GM06990 (cell line): ENCODE results near the gene CSRP1.

ENCODE experiments used
- DNase-seq: peaks from one replicate; pipeline ENCODE4 v3.0.0-alpha.2; 2011; ENCODE audit not compliant: insufficient read length; ENCODE audit errors: extremely low read depth
- H3K27me3 ChIP-seq: replicated peaks from 2 replicates; pipeline ENCODE4 v1.6.0; 2011; ENCODE audit warnings: low read length; ENCODE audit not compliant: control insufficient read depth, insufficient read depth
- H3K36me3 ChIP-seq: 2 replicates; pipeline ENCODE4 v1.5.1; 2011; ENCODE audit warnings: low read length; ENCODE audit not compliant: control insufficient read depth, insufficient read depth
- H3K4me3 ChIP-seq: replicated peaks from 2 replicates; pipeline ENCODE4 v1.5.1; 2011; ENCODE audit warnings: low read depth, mild to moderate bottlenecking, control low read depth, low read length
- TF ChIP-seq, protein P1 (sequence below): IDR thresholded peaks from 2 replicates; pipeline ENCODE4 v1.5.1; 2011; ENCODE audit warnings: low read length, control low read depth, mild to moderate bottlenecking, inconsistent platforms; ENCODE audit not compliant: insufficient read depth, poor library complexity, severe bottlenecking

CSRP1 gene

DNA sequence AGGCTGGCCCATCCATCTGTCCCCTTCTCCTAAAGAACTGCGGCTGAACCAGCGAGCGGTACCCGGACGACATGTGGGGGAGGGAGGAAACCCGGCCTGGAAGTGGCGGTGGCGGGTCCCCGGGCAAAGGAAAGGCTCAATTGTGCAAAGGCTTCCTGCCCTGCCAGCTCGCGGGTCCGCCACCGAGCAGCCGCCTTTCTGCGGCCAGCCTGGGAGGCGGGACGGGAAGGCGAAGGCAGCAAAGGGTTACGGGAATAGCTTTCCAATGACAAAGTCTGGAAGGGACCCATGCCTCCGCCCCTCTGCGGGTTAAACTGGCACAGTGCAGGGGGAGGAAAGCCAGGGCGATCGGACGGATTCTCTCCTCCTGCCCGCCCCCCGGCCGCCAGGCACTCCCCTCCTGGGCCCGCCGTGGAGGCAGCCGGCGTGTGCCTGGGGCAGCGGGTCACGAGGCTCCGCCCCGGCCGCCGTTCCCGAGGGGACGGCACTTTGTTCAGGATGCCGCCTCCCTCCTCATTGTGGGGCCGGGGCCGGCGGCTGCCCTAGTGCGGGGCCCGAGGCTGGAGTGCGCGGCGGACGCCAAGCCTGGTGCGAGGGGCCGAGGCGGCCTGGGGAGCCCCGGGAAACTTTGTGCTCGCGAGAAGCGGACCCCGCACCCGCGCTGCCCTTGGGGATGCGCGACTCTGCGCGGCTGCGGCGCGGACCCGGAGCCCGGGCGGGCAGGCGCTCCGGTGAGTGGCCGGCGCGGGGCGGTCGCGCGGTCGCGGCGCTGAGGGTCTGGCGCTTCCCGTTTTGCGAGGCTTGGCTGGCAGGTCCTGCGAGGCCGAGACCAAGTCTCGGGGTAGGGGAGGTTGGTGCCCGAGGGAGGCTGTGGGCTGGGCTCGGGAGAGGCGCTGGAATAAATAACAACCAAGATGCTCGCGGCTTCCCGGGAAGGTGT is 32.0 kb upstream of the CSRP1 start, which contains the start of gene NAV1:
Gene NAV1 (plus strand): TSS at position 516 of the 940 bp plus-strand sequence. CDS start 83,758 bp downstream, outside the sequence.
- DNase-seq = no peak
- TF ChIP-seq, protein P1, sequence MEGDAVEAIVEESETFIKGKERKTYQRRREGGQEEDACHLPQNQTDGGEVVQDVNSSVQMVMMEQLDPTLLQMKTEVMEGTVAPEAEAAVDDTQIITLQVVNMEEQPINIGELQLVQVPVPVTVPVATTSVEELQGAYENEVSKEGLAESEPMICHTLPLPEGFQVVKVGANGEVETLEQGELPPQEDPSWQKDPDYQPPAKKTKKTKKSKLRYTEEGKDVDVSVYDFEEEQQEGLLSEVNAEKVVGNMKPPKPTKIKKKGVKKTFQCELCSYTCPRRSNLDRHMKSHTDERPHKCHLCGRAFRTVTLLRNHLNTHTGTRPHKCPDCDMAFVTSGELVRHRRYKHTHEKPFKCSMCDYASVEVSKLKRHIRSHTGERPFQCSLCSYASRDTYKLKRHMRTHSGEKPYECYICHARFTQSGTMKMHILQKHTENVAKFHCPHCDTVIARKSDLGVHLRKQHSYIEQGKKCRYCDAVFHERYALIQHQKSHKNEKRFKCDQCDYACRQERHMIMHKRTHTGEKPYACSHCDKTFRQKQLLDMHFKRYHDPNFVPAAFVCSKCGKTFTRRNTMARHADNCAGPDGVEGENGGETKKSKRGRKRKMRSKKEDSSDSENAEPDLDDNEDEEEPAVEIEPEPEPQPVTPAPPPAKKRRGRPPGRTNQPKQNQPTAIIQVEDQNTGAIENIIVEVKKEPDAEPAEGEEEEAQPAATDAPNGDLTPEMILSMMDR = no peak
- H3K4me3 ChIP-seq = peak within 1 kb of the TSS; percentile 50
- peaks cover 5% of the 10 kb centered on the region for H3K27me3 ChIP-seq
- no peaks in the 10 kb centered on the region for H3K36me3 ChIP-seq

DNA sequence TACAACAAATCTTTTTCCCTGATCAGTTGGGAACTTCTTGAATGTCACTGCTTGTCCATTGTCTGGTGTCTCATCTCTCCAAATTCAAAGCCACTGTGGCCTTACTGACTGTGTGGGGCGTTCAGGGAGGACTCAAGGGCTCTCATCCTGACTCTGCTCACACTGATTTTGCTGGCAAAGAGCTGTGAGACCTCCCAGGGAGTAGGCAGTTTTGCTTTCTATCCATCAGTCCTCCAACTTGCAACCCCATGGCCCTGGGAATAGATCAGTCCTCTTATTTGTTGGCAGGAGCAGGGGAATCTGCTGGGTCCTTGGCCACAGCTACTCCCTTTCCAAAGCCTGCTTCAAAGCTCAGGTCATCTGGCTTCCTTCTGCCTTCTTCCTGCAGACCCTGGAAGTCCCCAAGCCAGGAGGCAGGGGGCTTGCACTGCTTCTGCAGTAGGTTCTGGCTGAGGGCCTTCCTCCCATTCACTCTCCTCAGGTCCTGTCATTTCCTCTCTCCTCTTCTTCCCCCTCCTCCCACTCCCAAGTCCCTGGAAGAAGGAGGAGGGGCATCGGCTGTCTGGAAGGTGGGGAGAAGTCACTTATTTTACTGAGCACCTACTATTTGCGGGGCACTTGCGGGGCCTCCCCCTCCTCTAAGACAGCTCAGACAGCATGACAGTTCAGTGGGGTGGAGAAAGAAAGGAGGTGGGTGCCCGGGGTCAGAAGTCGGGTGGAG is 31.1 kb upstream of the CSRP1 start:
- no peak for DNase-seq
- Histone ChIP-seq H3K36me3 (no peaks in the 10 kb centered on the region), H3K4me3 (peak overlapping the region; percentile 50; the same call in 1 of the 2 replicates), H3K27me3 (peaks cover 5% of the 10 kb centered on the region)
- TF ChIP-seq, protein P1 = no peak

DNA sequence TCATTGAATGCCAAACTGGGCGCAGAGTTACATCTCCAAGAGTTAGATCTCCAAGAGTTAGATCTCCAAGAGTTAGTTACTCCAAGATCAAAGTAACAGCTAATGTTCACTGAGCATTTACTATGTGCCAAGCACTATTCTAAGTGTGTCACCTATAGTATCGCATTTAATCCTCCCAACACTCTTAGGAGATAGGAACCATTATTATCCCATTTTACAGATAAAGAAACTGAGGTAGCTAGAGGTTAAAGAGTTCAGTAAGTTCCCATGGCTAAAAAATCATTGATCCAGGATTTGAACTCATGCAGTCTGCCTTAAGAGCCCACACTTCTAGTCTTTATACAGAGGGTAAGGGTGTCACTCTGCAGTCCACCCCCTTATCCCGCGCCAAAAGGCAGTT is 30.5 kb upstream of the CSRP1 start:
- H3K4me3 ChIP-seq = no peak overlapping the region
- H3K27me3 ChIP-seq = peaks cover 5% of the 10 kb centered on the region
- DNase-seq = no peak
- H3K36me3 ChIP-seq = no peaks in the 10 kb centered on the region
- TF ChIP-seq, protein P1 = no peak

DNA sequence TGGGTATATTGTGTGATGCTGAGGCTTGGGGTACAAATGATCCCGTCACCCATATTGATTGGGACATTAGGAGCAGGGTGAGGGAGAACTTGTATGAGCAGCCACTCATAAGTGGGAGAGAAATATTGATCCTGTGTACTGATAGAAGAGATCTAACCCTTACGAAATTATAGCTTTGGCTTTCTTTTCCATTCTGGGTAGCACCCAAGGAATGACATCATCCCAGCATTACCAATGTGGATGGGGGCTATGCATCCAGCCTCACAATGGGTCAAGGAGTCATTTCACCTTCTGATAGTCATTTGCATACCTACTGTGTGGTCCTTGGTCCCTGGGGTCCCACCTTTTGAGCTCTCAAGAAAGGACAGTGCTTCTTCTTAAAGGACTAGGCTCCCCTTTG is 30.1 kb upstream of the CSRP1 start:
- peaks cover 5% of the 10 kb centered on the region for H3K27me3 ChIP-seq
- no peaks in the 10 kb centered on the region for H3K36me3 ChIP-seq
- no peak for DNase-seq

DNA sequence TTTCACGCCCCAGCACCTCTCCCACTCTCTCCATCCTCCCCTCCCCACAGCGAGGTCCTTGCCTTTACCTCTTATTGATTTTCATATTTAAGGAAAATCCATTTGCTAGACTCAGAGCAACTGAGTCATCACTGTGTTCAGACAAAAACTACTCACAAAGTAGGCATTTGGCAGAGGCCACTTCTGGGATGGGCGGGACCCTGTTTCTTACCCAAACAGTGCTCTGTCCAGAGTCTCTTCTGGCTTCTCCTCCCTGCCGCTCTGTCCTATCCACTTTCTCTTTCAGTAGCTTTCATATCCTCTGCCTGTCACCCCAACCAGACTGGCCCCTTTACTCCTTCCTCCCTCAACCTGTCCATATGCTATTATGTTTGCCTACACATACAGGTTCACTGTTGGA is 29.6 kb upstream of the CSRP1 start:
- DNase-seq = no peak

More for the DNA sequence above, 30.1 kb upstream of the CSRP1 start:
- no peak overlapping the region for H3K4me3 ChIP-seq
- TF ChIP-seq, protein P1 = no peak

More for the DNA sequence above, 29.6 kb upstream of the CSRP1 start:
- TF ChIP-seq, protein P1 = no peak
- H3K36me3 ChIP-seq = no peaks in the 10 kb centered on the region
- peaks cover 5% of the 10 kb centered on the region for H3K27me3 ChIP-seq
- H3K4me3 ChIP-seq = no peak overlapping the region
